MM.1S (cell line): Measurements from ENCODE around the gene SSTR4.

ENCODE experiments used
- DNase-seq: peaks from one replicate; pipeline ENCODE4 v3.0.0-alpha.2; 2015
- H2AFZ ChIP-seq: fragments of 300-600 bp; sonication (generic); 2 replicates; pipeline ENCODE4 v1.6.0; 2016; ENCODE audit warnings: antibody characterized with exemption, low read length
- H3F3A ChIP-seq: fragments of 300-600 bp; sonication (generic); 2 replicates; pipeline ENCODE4 v1.6.1; 2016; ENCODE audit warnings: mild to moderate bottlenecking, antibody characterized with exemption, low read length, moderate library complexity, mixed read lengths; ENCODE audit not compliant: insufficient read depth
- H3K27ac ChIP-seq: fragments of 300-600 bp; sonication (generic); 2 replicates; pipeline ENCODE4 v1.5.1; 2016; ENCODE audit warnings: mild to moderate bottlenecking, low read length
- H3K27me3 ChIP-seq: fragments of 300-600 bp; sonication (generic); replicated peaks from 2 replicates; pipeline ENCODE4 v1.6.0; 2016; ENCODE audit warnings: low read length; ENCODE audit not compliant: insufficient read depth
- H3K36me3 ChIP-seq: fragments of 300-600 bp; sonication (generic); replicated peaks from 2 replicates; pipeline ENCODE4 v1.6.1; 2016; ENCODE audit warnings: mild to moderate bottlenecking, low read length, mixed read lengths; ENCODE audit not compliant: insufficient read depth
- H3K4me1 ChIP-seq: fragments of 300-600 bp; sonication (generic); 2 replicates; pipeline ENCODE4 v1.6.1; 2016; ENCODE audit warnings: low read length, mixed read lengths
- H3K4me2 ChIP-seq: fragments of 300-600 bp; sonication (generic); 2 replicates; pipeline ENCODE4 v1.6.0; 2016; ENCODE audit warnings: low read depth, low read length
- H3K4me3 ChIP-seq: fragments of 300-600 bp; sonication (generic); 2 replicates; pipeline ENCODE4 v1.5.1; 2016; ENCODE audit warnings: low read length, mixed read lengths
- H3K79me2 ChIP-seq: fragments of 300-600 bp; sonication (generic); 2 replicates; pipeline ENCODE4 v1.6.1; 2016; ENCODE audit warnings: mixed run types, low read length, mixed read lengths
- H3K9ac ChIP-seq: fragments of 300-600 bp; sonication (generic); 2 replicates; pipeline ENCODE4 v1.6.1; 2016; ENCODE audit warnings: low read length, mixed read lengths
- H3K9me2 ChIP-seq: fragments of 300-600 bp; sonication (generic); replicated peaks from 2 replicates; pipeline ENCODE4 v1.6.1; 2016; ENCODE audit warnings: mild to moderate bottlenecking, low read length, mixed read lengths; ENCODE audit not compliant: insufficient read depth
- H3K9me3 ChIP-seq: fragments of 300-600 bp; sonication (generic); replicated peaks from 2 replicates; pipeline ENCODE4 v1.6.1; 2016; ENCODE audit warnings: mild to moderate bottlenecking, low read length, mixed read lengths; ENCODE audit not compliant: insufficient read depth
- H4K20me1 ChIP-seq: fragments of 300-600 bp; sonication (generic); 2 replicates; pipeline ENCODE4 v1.6.1; 2016; ENCODE audit warnings: mild to moderate bottlenecking, low read length, moderate library complexity, mixed read lengths; ENCODE audit not compliant: insufficient read depth
- CTCF ChIP-seq: fragments of 300-600 bp; sonication (generic); IDR thresholded peaks from 2 replicates; pipeline ENCODE4 v1.5.1; 2016; ENCODE audit warnings: antibody characterized with exemption, low read length, mixed read lengths
- EZH2 ChIP-seq: fragments of 300-600 bp; sonication (generic); optimal IDR thresholded peaks from 2 replicates; pipeline ENCODE3; 2017; ENCODE audit warnings: low read depth, mild to moderate bottlenecking, antibody characterized with exemption, low read length, mixed read lengths
- EZH2phosphoT487 ChIP-seq: fragments of 300-600 bp; sonication (generic); IDR thresholded peaks from 2 replicates; pipeline ENCODE4 v1.6.1; 2018; ENCODE audit warnings: antibody characterized with exemption, low read length

The SSTR4 gene

GRCh38 chr20:23018432-23018831 is 16.7 kb upstream of the SSTR4 start:
- Histone ChIP-seq H3K4me2 (no peak overlapping the region), H3F3A (no peaks in the 10 kb centered on the region), H3K9ac (no peak overlapping the region), H3K27ac (no peak overlapping the region), H3K4me3 (no peak overlapping the region), H3K9me3 (no peaks in the 10 kb centered on the region), H3K4me1 (no peaks in the 10 kb centered on the region), H3K79me2 (no peaks in the 10 kb centered on the region), H3K36me3 (no peaks in the 10 kb centered on the region), H2AFZ (no peak overlapping the region), H3K9me2 (no peaks in the 10 kb centered on the region), H4K20me1 (no peaks in the 10 kb centered on the region), H3K27me3 (no peaks in the 10 kb centered on the region)
- TF ChIP-seq CTCF, result no peak
- TF ChIP-seq EZH2, result no peak
- TF ChIP-seq EZH2phosphoT487, result no peak
- DNase-seq, result no peak

- Histone ChIP-seq H3K36me3 (no peaks in the 10 kb centered on the region), H3K79me2 (no peaks in the 10 kb centered on the region), H4K20me1 (no peaks in the 10 kb centered on the region), H3K4me2 (no peak overlapping the region), H3K27ac (no peak overlapping the region), H2AFZ (no peak overlapping the region), H3K4me3 (no peak overlapping the region), H3K9me3 (no peaks in the 10 kb centered on the region), H3F3A (no peaks in the 10 kb centered on the region), H3K9ac (no peak overlapping the region), H3K9me2 (no peaks in the 10 kb centered on the region), H3K27me3 (no peaks in the 10 kb centered on the region), H3K4me1 (no peaks in the 10 kb centered on the region)
- DNase-seq, result no peak
- TF ChIP-seq CTCF, result no peak
Measured at GRCh38 chr20:23018941-23019340, 16.2 kb upstream of the SSTR4 start.

- Histone ChIP-seq H3K36me3 (no peaks in the 10 kb centered on the region), H4K20me1 (no peaks in the 10 kb centered on the region), H3K27ac (no peak overlapping the region), H3F3A (no peaks in the 10 kb centered on the region), H3K79me2 (no peaks in the 10 kb centered on the region), H3K4me2 (no peak overlapping the region), H3K9ac (no peak overlapping the region), H3K4me1 (no peaks in the 10 kb centered on the region), H3K9me2 (no peaks in the 10 kb centered on the region), H3K9me3 (no peaks in the 10 kb centered on the region), H3K4me3 (no peak overlapping the region), H3K27me3 (no peaks in the 10 kb centered on the region), H2AFZ (no peak overlapping the region)
- TF ChIP-seq EZH2 (no peak), EZH2phosphoT487 (no peak), CTCF (no peak)
- no peak for DNase-seq
Measured at GRCh38 chr20:23019403-23019802, 15.7 kb upstream of the SSTR4 start.
